Measurements from ENCODE around the gene TOMM22. TPM values are rescaled to one million over a fixed set of nuclear protein-coding genes. Genes with fewer than 3 reads are reported as not detected.
A peak's percentile ranks its signal among the peaks of the same experiment; 100 is the strongest.

Gene TOMM22
- total and polyA plus RNA-seq, 3 donors from 2014 or later: 44.3 to 95.1 (median 57.6) TPM

DNA sequence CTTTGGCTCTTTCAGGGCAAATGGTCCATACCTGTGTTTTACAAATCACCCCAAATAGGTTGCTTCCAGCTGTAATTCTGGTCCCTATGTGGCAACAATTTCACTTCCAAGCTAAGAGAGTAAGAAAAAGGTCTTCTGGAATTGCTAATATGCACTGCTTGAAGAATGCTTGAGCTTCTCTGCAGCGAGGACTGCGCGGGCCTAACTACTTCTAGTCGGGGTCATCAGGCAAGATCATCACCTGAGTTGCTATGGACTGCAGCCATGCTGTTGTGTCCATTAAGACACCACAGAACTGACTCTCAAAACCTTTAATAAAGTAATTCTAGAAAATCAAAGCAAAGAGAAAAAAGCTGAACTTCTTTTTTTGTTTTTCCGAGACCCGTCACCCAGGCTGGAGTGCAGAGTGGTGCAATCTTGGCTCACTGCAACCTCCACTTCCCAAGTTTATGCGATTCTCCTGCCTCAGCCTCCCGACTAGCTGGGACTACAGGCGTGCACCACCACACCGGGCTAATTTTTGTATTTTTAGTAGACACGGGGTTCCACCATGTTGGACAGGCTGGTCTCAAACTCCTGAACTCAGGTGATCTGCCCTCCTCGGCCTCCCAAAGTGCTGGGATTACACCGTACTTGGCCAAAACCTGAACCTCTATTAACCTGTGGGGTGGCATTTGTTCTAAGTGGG lies 16.8 kb downstream of the TOMM22 start:
- Histone ChIP-seq H3K27me3 (no peaks in the 10 kb centered on the region), H3K36me3 (ENCODE audit: low read depth, missing control alignments) (no peaks in the 10 kb centered on the region), H3K4me3 (no peak overlapping the region), H3K9me3 (no peaks in the 10 kb centered on the region), H3K27ac (peak overlapping the region in 1 of 2 donors; percentile 24), H3K4me1 (peaks cover 43% of the 10 kb centered on the region)
- intact Hi-C loops (cut with DNase I; ENCODE audit: low total_unique reads): no loop called here
- WGBS, 2 donors: 76 to 85% methylated on average over 13 of the region's 13 CpGs
- TF ChIP-seq, protein P1, sequence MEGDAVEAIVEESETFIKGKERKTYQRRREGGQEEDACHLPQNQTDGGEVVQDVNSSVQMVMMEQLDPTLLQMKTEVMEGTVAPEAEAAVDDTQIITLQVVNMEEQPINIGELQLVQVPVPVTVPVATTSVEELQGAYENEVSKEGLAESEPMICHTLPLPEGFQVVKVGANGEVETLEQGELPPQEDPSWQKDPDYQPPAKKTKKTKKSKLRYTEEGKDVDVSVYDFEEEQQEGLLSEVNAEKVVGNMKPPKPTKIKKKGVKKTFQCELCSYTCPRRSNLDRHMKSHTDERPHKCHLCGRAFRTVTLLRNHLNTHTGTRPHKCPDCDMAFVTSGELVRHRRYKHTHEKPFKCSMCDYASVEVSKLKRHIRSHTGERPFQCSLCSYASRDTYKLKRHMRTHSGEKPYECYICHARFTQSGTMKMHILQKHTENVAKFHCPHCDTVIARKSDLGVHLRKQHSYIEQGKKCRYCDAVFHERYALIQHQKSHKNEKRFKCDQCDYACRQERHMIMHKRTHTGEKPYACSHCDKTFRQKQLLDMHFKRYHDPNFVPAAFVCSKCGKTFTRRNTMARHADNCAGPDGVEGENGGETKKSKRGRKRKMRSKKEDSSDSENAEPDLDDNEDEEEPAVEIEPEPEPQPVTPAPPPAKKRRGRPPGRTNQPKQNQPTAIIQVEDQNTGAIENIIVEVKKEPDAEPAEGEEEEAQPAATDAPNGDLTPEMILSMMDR (IDR thresholded peaks at IDR 0.05): no peak
- TF ChIP-seq POLR2A (IDR thresholded peaks at IDR 0.05): no peak
- no peak for DNase-seq

DNA sequence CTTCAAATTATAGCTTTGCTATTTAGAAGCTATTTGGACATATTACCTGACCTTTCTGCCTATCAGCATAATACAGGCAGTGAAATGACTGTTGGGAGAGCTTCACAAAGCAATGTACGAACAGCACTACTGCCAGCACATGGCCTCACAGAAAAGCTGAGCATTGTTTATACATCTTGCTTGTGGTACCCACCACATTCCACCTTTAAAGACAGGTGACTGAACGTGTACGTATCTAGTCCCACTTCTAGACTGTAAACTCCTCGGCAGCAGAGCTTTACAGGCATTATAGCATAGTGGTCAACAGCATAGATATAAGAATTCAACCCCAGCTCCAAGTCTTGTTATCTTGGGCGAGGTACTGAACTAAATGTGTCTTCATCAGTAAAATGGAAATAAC lies 17.4 kb downstream of the TOMM22 start:
- intact Hi-C loops (cut with DNase I; ENCODE audit: low total_unique reads): no loop called here
- H3K27ac ChIP-seq: peak overlapping the region in 1 of 2 donors; percentile 99
- H3K36me3 ChIP-seq (ENCODE audit: low read depth, missing control alignments): no peaks in the 10 kb centered on the region
- WGBS, 2 donors: 34 to 37% methylated on average over 5 of the region's 5 CpGs
- TF ChIP-seq, protein P1 (IDR thresholded peaks at IDR 0.05): no peak
- no peak for TF ChIP-seq POLR2A (IDR thresholded peaks at IDR 0.05)
- no peak for DNase-seq
- no peaks in the 10 kb centered on the region for H3K27me3 ChIP-seq
- H3K4me3 ChIP-seq: peak overlapping the region in 1 of 2 donors; percentile 89
- H3K9me3 ChIP-seq: no peaks in the 10 kb centered on the region
- H3K4me1 ChIP-seq: peaks cover 43% of the 10 kb centered on the region

DNA sequence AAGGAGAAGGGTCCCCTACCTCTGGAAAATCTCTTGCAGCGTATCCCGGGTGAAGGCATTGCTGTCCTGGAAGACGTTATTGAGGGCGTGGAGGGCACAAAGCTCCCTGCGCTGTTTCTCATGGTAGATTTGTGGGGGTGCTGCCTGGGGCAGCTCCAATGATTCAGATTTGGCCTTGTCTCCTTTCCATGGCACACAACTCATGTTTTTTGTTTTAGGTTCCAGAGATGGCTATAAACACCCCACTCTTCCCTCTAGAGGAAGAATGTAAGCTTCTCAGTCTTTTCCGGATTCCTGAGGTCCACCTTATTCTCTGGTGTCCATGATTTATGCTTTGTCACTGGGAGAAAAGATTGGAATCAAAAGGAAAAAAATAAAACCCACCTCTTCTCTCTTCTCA lies 18.0 kb downstream of the TOMM22 start:
- Histone ChIP-seq H3K4me3 (peak overlapping the region; percentile 81 to 89), H3K9me3 (no peaks in the 10 kb centered on the region), H3K4me1 (peaks cover 45% of the 10 kb centered on the region), H3K27me3 (no peaks in the 10 kb centered on the region), H3K36me3 (ENCODE audit: low read depth, missing control alignments) (no peaks in the 10 kb centered on the region), H3K27ac (peak overlapping the region; percentile 97 to 99)
- intact Hi-C loops (cut with DNase I; ENCODE audit: low total_unique reads): loop anchor here (10.0 kb wide), 1 partner anchor 55 kb away; the partner anchor contains the start of gene SUN2
- TF ChIP-seq POLR2A (IDR thresholded peaks at IDR 0.05): no peak
- TF ChIP-seq, protein P1 (IDR thresholded peaks at IDR 0.05): no peak
- DNase-seq: no peak
- WGBS, 2 donors: 10 to 14% methylated on average over 6 of the region's 6 CpGs

DNA sequence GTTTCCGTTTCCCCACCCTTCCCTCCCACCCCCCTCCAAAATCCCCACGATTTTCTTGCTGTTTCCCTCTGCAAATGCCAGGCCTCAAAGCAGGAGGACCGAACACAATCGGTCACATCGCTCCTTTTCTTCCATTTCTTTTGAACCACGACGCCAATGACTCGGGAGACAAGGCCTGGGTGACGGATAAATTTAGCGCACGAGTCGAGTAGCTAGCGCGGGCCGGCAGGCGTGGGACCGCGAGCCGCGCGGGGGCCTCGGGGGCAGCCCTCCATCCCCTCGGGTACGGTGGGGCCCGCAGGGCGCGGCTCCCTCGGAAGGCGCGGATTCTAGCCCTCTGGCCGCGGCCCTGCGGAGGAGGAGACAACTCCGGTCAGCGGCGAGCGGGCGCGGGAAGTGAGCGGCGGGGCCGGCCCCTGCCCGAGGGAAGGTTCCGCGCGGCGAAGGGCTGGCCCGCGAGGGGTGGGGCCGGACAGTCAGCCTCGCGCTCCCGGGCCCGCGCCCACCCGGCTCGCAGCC lies 18.6 kb downstream of the TOMM22 start:
- intact Hi-C loops (cut with DNase I; ENCODE audit: low total_unique reads): loop anchor here (10.0 kb wide), 1 partner anchor 54 kb away; the partner anchor contains the start of gene SUN2
- peak overlapping the region; percentile 81 to 89 for H3K4me3 ChIP-seq
- H3K9me3 ChIP-seq: no peaks in the 10 kb centered on the region
- H3K4me1 ChIP-seq: peaks cover 49% of the 10 kb centered on the region
- TF ChIP-seq, protein P1 (IDR thresholded peaks at IDR 0.05): no peak
- no peak for TF ChIP-seq POLR2A (IDR thresholded peaks at IDR 0.05)
- WGBS, 2 donors: 0 to 1% methylated on average over 9 to 25 of the region's 57 CpGs
- no peak for DNase-seq
- H3K36me3 ChIP-seq (ENCODE audit: low read depth, missing control alignments): no peaks in the 10 kb centered on the region
- no peaks in the 10 kb centered on the region for H3K27me3 ChIP-seq
- H3K27ac ChIP-seq: peak overlapping the region; percentile 97 to 99
